ENCODE measurements around the gene HNRNPU. TPM values are rescaled to one million over a fixed set of nuclear protein-coding genes. Genes with fewer than 3 reads are reported as not detected.

The HNRNPU gene
- total and polyA plus RNA-seq, 8 donors = 59.1 to 157 (median 112) TPM

DNA sequence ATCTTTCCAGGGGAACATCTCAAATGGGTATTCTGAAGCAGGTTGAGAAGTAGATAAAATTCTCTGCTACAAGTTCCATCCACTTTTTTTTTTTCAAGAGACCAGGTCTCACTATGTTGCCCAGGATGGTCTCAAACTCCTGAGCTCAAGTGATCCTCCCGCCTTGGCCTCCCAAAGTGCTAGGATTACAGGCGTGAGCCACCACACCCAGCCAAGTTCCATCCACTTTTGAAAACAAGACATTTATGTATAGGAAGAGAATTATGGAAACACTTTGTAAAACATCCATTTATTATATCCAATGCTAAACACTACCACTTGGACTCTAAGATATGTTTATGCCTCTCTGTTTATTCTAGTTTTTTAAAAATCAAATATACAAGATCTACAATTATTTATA is 13.4 kb downstream of the HNRNPU start:
- TF ChIP-seq, protein P1, sequence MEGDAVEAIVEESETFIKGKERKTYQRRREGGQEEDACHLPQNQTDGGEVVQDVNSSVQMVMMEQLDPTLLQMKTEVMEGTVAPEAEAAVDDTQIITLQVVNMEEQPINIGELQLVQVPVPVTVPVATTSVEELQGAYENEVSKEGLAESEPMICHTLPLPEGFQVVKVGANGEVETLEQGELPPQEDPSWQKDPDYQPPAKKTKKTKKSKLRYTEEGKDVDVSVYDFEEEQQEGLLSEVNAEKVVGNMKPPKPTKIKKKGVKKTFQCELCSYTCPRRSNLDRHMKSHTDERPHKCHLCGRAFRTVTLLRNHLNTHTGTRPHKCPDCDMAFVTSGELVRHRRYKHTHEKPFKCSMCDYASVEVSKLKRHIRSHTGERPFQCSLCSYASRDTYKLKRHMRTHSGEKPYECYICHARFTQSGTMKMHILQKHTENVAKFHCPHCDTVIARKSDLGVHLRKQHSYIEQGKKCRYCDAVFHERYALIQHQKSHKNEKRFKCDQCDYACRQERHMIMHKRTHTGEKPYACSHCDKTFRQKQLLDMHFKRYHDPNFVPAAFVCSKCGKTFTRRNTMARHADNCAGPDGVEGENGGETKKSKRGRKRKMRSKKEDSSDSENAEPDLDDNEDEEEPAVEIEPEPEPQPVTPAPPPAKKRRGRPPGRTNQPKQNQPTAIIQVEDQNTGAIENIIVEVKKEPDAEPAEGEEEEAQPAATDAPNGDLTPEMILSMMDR (IDR thresholded peaks at IDR 0.05) = no peak
- intact Hi-C loops (cut with DNase I) = no loop called here
- peaks cover 3 to 38% (median 16%) of the 10 kb centered on the region in 3 donors for H3K36me3 ChIP-seq
- no peak for FAIRE-seq
- 97 to 99% methylated on average over 2 of the region's 2 CpGs for WGBS, 2 donors
- no peak overlapping the region for H3K4me3 ChIP-seq
- no peaks in the 10 kb centered on the region for H3K9me3 ChIP-seq
- ATAC-seq = no peak
- peaks cover 6 to 33% (median 19%) of the 10 kb centered on the region in 3 donors for H3K4me1 ChIP-seq
- peak overlapping the region in 1 of 4 donors; percentile 9 for H3K27ac ChIP-seq
- DNase-seq = no peak
- no peaks in the 10 kb centered on the region for H3K27me3 ChIP-seq

DNA sequence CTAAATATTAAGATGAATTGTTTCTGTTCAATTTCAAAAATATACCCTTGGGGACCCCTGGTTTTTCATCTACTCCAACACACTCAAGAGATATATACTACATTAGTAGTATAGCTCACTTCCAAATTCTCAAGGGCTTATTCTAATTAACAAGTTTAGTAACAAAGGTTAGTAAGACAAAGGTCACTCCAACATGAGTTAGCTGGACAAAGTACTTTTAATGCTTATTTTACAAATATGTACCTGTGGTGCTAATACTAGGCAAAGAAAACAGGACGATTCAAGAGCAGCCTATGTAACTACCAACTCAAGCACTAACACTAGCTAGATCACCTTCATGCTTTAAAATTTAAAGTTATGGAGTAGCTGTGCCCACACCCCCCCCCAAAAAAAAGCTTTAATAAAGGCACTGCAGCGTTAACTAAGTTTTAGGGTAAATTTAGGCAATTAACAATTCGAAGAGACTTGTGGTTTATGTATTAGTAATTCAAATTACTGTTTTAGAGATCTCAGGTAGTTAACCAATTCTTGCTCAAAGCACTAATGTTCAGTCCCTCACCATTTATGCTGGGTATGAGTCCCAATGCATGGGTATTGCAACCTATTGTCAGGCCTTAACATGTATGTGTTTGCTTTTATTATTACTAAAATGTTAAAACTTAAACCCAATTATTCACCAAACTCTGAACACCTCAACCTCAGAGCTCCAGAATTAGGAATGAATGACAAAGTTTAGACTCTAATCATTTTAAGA is 14.1 kb downstream of the HNRNPU start:
- Histone ChIP-seq H3K27ac (no peak overlapping the region), H3K4me1 (peaks cover 6 to 33% (median 15%) of the 10 kb centered on the region in 3 donors), H3K4me3 (no peak overlapping the region), H3K36me3 (peaks cover 0 to 38% (median 16%) of the 10 kb centered on the region in 3 donors), H3K27me3 (no peaks in the 10 kb centered on the region), H3K9me3 (no peaks in the 10 kb centered on the region)
- 67 to 72% methylated on average over 3 of the region's 3 CpGs for WGBS, 2 donors
- no peak for DNase-seq
- TF ChIP-seq, protein P1 (IDR thresholded peaks at IDR 0.05) = no peak
- no peak for FAIRE-seq
- ATAC-seq = no peak
- intact Hi-C loops (cut with DNase I) = no loop called here

DNA sequence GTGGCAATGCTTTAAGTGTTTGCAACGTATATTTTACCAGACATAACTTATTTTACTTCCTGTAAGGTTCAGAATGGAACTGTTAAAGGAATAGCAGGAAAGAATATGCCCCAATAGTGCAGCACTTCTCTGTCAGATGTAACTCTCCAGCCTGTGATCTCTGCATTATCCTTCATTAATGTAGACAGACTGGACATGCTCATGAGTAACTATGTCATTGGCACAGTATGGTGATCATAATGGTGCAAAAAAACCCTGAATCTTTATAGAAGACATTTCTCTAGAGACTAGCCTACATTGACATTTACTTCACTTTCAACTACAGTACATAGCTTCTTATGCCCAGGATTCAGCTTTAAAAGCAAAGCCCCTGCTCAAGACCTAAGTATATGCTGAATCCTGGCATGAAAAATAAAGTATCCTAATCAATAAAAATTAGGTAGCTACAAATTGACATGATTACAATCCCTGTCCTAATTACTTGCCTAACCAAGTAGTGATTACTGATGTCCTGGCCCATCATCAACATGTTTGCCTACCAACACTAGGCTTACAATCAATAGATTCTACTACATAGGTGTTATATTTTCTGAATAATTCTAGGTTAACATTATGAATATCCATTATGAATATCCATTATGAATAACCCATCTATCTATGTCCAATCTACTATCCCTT is 15.0 kb downstream of the HNRNPU start:
- Histone ChIP-seq H3K36me3 (peaks cover 0 to 36% (median 24%) of the 10 kb centered on the region in 3 donors), H3K4me1 (peaks cover 6 to 33% (median 7%) of the 10 kb centered on the region in 3 donors), H3K9me3 (no peaks in the 10 kb centered on the region), H3K27ac (no peak overlapping the region), H3K27me3 (no peaks in the 10 kb centered on the region), H3K4me3 (no peak overlapping the region)
- no peak for DNase-seq
- ATAC-seq = peak in 1 of 4 donors; percentile 18
- WGBS, 2 donors = 31 to 45% methylated on average over 1 of the region's 1 CpG
- intact Hi-C loops (cut with DNase I) = no loop called here
- FAIRE-seq = no peak
- TF ChIP-seq, protein P1 (IDR thresholded peaks at IDR 0.05) = no peak

DNA sequence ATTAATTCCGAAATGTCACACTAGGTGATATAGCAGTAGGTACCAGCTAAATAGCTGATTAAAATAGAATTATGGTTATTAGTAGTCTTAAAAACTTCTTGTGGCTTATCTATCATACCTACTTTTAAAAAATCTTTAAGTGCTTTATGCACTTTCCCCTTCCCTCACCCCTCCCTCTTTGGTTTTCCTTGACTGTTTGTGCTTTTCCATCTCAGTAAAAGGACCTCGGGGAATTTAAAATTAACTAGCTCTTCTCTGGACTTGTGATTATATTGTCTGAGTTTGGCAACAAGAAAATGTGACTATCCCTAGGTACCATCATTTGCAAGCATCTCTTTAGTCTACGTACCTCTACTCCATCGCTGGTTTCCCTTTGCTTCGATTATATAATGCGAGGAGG is 17.7 kb downstream of the HNRNPU start:
- 91 to 94% methylated on average over 6 of the region's 6 CpGs for whole genome bisulfite sequencing, 2 donors
- DNase-seq = no peak
- H3K27me3 ChIP-seq = no peaks in the 10 kb centered on the region
- no peak for FAIRE-seq
- peaks cover 0 to 47% (median 33%) of the 10 kb centered on the region in 3 donors for H3K36me3 ChIP-seq
- intact Hi-C loops (cut with DNase I) = no loop called here
- no peak overlapping the region for H3K4me3 ChIP-seq
- peaks cover 6 to 23% (median 6%) of the 10 kb centered on the region in 3 donors for H3K4me1 ChIP-seq
- ATAC-seq = no peak
- TF ChIP-seq, protein P1 (IDR thresholded peaks at IDR 0.05) = no peak
- H3K9me3 ChIP-seq = no peaks in the 10 kb centered on the region
- H3K27ac ChIP-seq = no peak overlapping the region
